HCT116 (cell line): Measurements from ENCODE around the gene CARD14. TPM values are rescaled to one million over a fixed set of nuclear protein-coding genes. Genes with fewer than 3 reads are reported as not detected.

Experiments
- ATAC-seq: fragments of 200-7000 bp; cut with Tn5 transposase; 2 replicates; pipeline ENCODE4 v1.9.1; 2020; ENCODE audit warnings: mild to moderate bottlenecking, moderate library complexity
- BruUV-seq: library from RNA; stranded (reverse); fragments of 400-500 nt; replicated peaks from 2 replicates; lab custom pipeline; 2021; lab: Mats Ljungman, UMichigan
- CTCF ChIA-PET: fragments of 300-600 bp; sonication (Branson Sonifier 250); formaldehyde crosslinking; loops from one replicate; lab custom pipeline; 2021; ENCODE audit warnings: antibody characterized with exemption; lab: Charles Lee
- POLR2A ChIA-PET: fragments of 300-600, 350-600 bp; sonication (Branson Sonifier 250); formaldehyde crosslinking; loops from one replicate; lab custom pipeline; 2021; ENCODE audit warnings: antibody characterized with exemption; lab: Charles Lee
- RAD21 ChIA-PET, 2 experiments: fragments of 300-600 bp; sonication (Branson Sonifier 250); formaldehyde crosslinking; loops; one replicate each; lab custom pipeline; 2023; ENCODE audit warnings: low total read pairs in 2 of 2; ENCODE audit not compliant: uncharacterized antibody in 2 of 2, unreplicated experiment in 2 of 2, low non-redundant PET in 1 of 2; lab: Charles Lee
- DNase-seq: peaks from one replicate; pipeline ENCODE4 v3.0.0-alpha.2; 2010; ENCODE audit warnings: low read depth, low spot score
- H2AFZ ChIP-seq: fragments of 200-600 bp; shearing (Covaris generic), sonication (generic); 2 replicates; pipeline ENCODE4 v1.6.1; 2017; ENCODE audit warnings: low read depth, mixed run types, mixed read lengths, antibody characterized with exemption, low read length; ENCODE audit not compliant: poor library complexity, severe bottlenecking
- H3K27ac ChIP-seq: 2 replicates; pipeline ENCODE4 v1.5.1; 2012; ENCODE audit warnings: low read depth, low read length
- H3K27me3 ChIP-seq: fragments of 200-600 bp; sonication (generic); 2 replicates; pipeline ENCODE4 v1.6.1; 2016; ENCODE audit warnings: mixed run types, low read length, mixed read lengths; ENCODE audit not compliant: insufficient read depth
- H3K36me3 ChIP-seq, 2 experiments: fragments of 200-500 bp in 1 of 2; fragments of 200-600 bp in 1 of 2; sonication (Bioruptor generic) in 1 of 2; sonication (generic) in 1 of 2; 2 replicates each; pipeline versions ENCODE4 v1.5.1 to v1.6.1; 2014 to 2016; ENCODE audit warnings: low read length in 2 of 2, inconsistent platforms in 1 of 2, mixed read lengths in 1 of 2, mixed run types in 1 of 2; ENCODE audit not compliant: insufficient read depth in 2 of 2, control insufficient read depth in 1 of 2
- H3K4me1 ChIP-seq, 2 experiments: fragments of 200-600 bp in 1 of 2; sonication (generic) in 1 of 2; 2 replicates each; pipeline versions ENCODE4 v1.5.1 to v1.6.1; 2012 to 2017; ENCODE audit warnings: low read length in 2 of 2, inconsistent platforms in 1 of 2, mild to moderate bottlenecking in 1 of 2, mixed read lengths in 1 of 2, mixed run types in 1 of 2, moderate library complexity in 1 of 2; ENCODE audit not compliant: insufficient read depth in 2 of 2, control insufficient read depth in 1 of 2
- H3K4me2 ChIP-seq: fragments of 200-600 bp; sonication (generic); 2 replicates; pipeline ENCODE4 v1.6.1; 2017; ENCODE audit warnings: mixed run types, low read length, mixed read lengths
- H3K4me3 ChIP-seq, 2 experiments: fragments of 200-600 bp in 1 of 2; sonication (generic) in 1 of 2; replicated peaks in 1 of 2; 2 replicates each; pipeline ENCODE4 v1.5.1; 2011 to 2016; ENCODE audit warnings: low read length in 2 of 2, control low read depth in 1 of 2, low read depth in 1 of 2, mild to moderate bottlenecking in 1 of 2, mixed read lengths in 1 of 2, mixed run types in 1 of 2
- H3K79me2 ChIP-seq: fragments of 200-600 bp; sonication (generic); 2 replicates; pipeline ENCODE4 v1.6.1; 2017; ENCODE audit warnings: mild to moderate bottlenecking, mixed run types, low read length, moderate library complexity, mixed read lengths; ENCODE audit not compliant: insufficient read depth
- H3K9ac ChIP-seq: fragments of 200-600 bp; sonication (generic); 2 replicates; pipeline ENCODE4 v1.6.1; 2016; ENCODE audit warnings: low read length, mixed read lengths
- H3K9me2 ChIP-seq: fragments of 200-600 bp; sonication (generic), shearing (Covaris generic); 2 replicates; pipeline ENCODE4 v1.6.1; 2017; ENCODE audit warnings: mixed run types, mild to moderate bottlenecking, moderate library complexity; ENCODE audit not compliant: insufficient read depth
- H3K9me3 ChIP-seq, 2 experiments: fragments of 200-500 bp in 1 of 2; fragments of 200-600 bp in 1 of 2; sonication (Bioruptor generic) in 1 of 2; sonication (generic) in 1 of 2; 2 replicates each; pipeline ENCODE4 v1.6.1; 2014 to 2017; ENCODE audit warnings: low read length in 2 of 2, mixed read lengths in 2 of 2, inconsistent platforms in 1 of 2, low read depth in 1 of 2, mild to moderate bottlenecking in 1 of 2, mixed run types in 1 of 2, moderate library complexity in 1 of 2; ENCODE audit not compliant: control insufficient read depth in 1 of 2, insufficient read depth in 1 of 2
- H4K20me1 ChIP-seq: fragments of 200-600 bp; sonication (generic), shearing (Covaris generic); 2 replicates; pipeline ENCODE4 v1.6.1; 2017; ENCODE audit warnings: mixed run types, mild to moderate bottlenecking, moderate library complexity; ENCODE audit not compliant: insufficient read depth
- ATF3 ChIP-seq: IDR thresholded peaks from 2 replicates; pipeline ENCODE4 v1.6.1; 2012
- CBX3 ChIP-seq: IDR thresholded peaks from 2 replicates; pipeline ENCODE4 v1.6.1; 2012; ENCODE audit warnings: low read depth
- CEBPB ChIP-seq: IDR thresholded peaks from 2 replicates; pipeline ENCODE4 v1.6.1; 2012; ENCODE audit warnings: low read depth
- EGR1 ChIP-seq: IDR thresholded peaks from 2 replicates; pipeline ENCODE4 v1.6.1; 2012; ENCODE audit warnings: low read depth
- EZH2phosphoT487 ChIP-seq: fragments of 200-600 bp; IDR thresholded peaks from 2 replicates; pipeline ENCODE4 v1.6.1; 2018; ENCODE audit warnings: antibody characterized with exemption, borderline replicate concordance
- JUND ChIP-seq: IDR thresholded peaks from 2 replicates; pipeline ENCODE4 v1.6.1; 2012
- RAD21 ChIP-seq: IDR thresholded peaks from 2 replicates; pipeline ENCODE4 v1.6.1; 2012; ENCODE audit warnings: low read depth, mild to moderate bottlenecking
- YY1 ChIP-seq: IDR thresholded peaks from 2 replicates; pipeline ENCODE4 v1.6.1; 2011; ENCODE audit warnings: low read length, low read depth, moderate library complexity, mild to moderate bottlenecking; ENCODE audit not compliant: insufficient replicate concordance; ENCODE audit errors: extremely low read depth
- ZBTB33 ChIP-seq: IDR thresholded peaks from 2 replicates; pipeline ENCODE4 v1.6.1; 2011; ENCODE audit warnings: mild to moderate bottlenecking, low read length, moderate library complexity; ENCODE audit not compliant: insufficient replicate concordance; ENCODE audit errors: extremely low read depth
- ZFX ChIP-seq: fragments of 450-650 bp; IDR thresholded peaks from 2 replicates; pipeline ENCODE4 v1.6.1; 2017
- intact Hi-C: fragments of 100-400 bp; cut with micrococcal nuclease; formaldehyde crosslinking; loops from 2 replicates; pipeline ENCODE4 v1.10.0; 2022
- total RNA-seq: library from RNA; stranded (reverse); gene quantifications from one replicate; pipeline ENCODE4 v1.2.1, GENCODE V29; 2021; ENCODE audit not compliant: unreplicated experiment
- TF ChIP-seq, protein P1 (sequence below): IDR thresholded peaks from 2 replicates; pipeline ENCODE4 v1.6.1; 2012
- TF ChIP-seq, protein P2 (sequence below), 3 experiments: fragments of 200-600 bp in 1 of 3; sonication (generic) in 1 of 3; IDR thresholded peaks in 2 of 3; conservative IDR thresholded peaks in 1 of 3; 2 replicates each; pipeline ENCODE4 v1.5.1; 2012 to 2017; ENCODE audit warnings: low read depth in 2 of 3, low read length in 2 of 3, antibody characterized with exemption in 1 of 3, borderline replicate concordance in 1 of 3, control low read depth in 1 of 3, mild to moderate bottlenecking in 1 of 3, mixed read lengths in 1 of 3, mixed run types in 1 of 3, moderate library complexity in 1 of 3; ENCODE audit not compliant: insufficient read depth in 1 of 3

CARD14 gene
- total RNA-seq, 1 experiment from 2014 or later = 0.25 TPM

- CTCF ChIA-PET = no interaction called here
- Histone ChIP-seq H3K4me1 (peaks cover 8 to 15% of the 10 kb centered on the region in 2 experiments; a peak in 3 of 4 replicates), H3K27ac (no peak overlapping the region), H3K9me3 (no peaks in the 10 kb centered on the region), H2AFZ (no peak overlapping the region), H3K4me3 (no peak overlapping the region), H3K9me2 (no peaks in the 10 kb centered on the region), H3K79me2 (peaks cover 17% of the 10 kb centered on the region)
- RAD21 ChIA-PET = no interaction called here
- DNase-seq = no peak
- no TSS peak for BruUV-seq
- intact Hi-C loops = no loop called here
- POLR2A ChIA-PET = no interaction called here
- no peak for TF ChIP-seq YY1
- no peak for TF ChIP-seq CBX3
- no peak for TF ChIP-seq RAD21
- TF ChIP-seq, protein P1, sequence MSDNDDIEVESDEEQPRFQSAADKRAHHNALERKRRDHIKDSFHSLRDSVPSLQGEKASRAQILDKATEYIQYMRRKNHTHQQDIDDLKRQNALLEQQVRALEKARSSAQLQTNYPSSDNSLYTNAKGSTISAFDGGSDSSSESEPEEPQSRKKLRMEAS = no peak
- no peak for TF ChIP-seq CEBPB
- TF ChIP-seq ZBTB33 = no peak
- TF ChIP-seq, protein P2, sequence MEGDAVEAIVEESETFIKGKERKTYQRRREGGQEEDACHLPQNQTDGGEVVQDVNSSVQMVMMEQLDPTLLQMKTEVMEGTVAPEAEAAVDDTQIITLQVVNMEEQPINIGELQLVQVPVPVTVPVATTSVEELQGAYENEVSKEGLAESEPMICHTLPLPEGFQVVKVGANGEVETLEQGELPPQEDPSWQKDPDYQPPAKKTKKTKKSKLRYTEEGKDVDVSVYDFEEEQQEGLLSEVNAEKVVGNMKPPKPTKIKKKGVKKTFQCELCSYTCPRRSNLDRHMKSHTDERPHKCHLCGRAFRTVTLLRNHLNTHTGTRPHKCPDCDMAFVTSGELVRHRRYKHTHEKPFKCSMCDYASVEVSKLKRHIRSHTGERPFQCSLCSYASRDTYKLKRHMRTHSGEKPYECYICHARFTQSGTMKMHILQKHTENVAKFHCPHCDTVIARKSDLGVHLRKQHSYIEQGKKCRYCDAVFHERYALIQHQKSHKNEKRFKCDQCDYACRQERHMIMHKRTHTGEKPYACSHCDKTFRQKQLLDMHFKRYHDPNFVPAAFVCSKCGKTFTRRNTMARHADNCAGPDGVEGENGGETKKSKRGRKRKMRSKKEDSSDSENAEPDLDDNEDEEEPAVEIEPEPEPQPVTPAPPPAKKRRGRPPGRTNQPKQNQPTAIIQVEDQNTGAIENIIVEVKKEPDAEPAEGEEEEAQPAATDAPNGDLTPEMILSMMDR (IDR thresholded peaks at IDR 0.05 in 2 of 3, conservative IDR thresholded peaks at IDR 0.05 in 1 of 3; ENCODE audit: borderline replicate concordance in 1 of 3, insufficient read depth in 1 of 3, low read depth in 2 of 3, low read length in 2 of 3) = no peak
- TF ChIP-seq JUND = no peak
- TF ChIP-seq EZH2phosphoT487 = no peak
- no peak for TF ChIP-seq ATF3
- TF ChIP-seq EGR1 = no peak
- TF ChIP-seq ZFX = no peak
- TF ChIP-seq, all 23 proteins: peak for 0
- no peak overlapping the region for H3K4me2 ChIP-seq
- no peaks in the 10 kb centered on the region for H4K20me1 ChIP-seq
- no peak for ATAC-seq
- peaks cover 8 to 23% of the 10 kb centered on the region in 2 experiments; a peak in 3 of 4 replicates for H3K36me3 ChIP-seq
- no peak overlapping the region for H3K9ac ChIP-seq
- no peaks in the 10 kb centered on the region for H3K27me3 ChIP-seq
Measured at GRCh38 chr17:80216473-80217456, 46.9 kb downstream of the CARD14 start.
